GM18909 (cell line): ENCODE results near the gene PEX19.

Source experiments
- ATAC-seq: cut with Tn5 transposase; IDR thresholded peaks from one replicate; pipeline ENCODE4 v1.9.1; 2021; ENCODE audit warnings: mild to moderate bottlenecking; ENCODE audit not compliant: unreplicated experiment, poor library complexity

The PEX19 gene

DNA sequence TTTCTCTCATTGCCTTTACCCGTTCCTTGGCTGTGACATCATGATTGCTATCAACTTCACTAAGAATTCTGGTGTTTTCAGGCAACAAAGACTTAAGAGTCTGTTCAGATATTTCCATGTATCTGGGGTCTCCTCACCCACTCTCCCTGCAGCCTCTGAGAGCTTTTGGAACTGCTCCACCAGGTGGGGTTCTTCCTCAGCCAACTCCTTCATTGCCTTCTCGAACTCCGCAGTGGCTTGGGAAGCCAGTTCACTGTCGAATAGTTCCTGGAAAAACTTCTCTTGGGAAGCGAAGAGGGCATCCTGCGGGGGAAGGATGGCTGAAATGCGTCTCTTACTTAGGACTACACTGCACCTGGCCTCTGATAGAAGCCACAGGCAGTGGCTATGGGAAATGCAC lies 2.1 kb downstream of the PEX19 start:
- no peak for ATAC-seq

- ATAC-seq: no peak
Observed at GRCh38 chr1:160277987-160278386, 6.9 kb downstream of the PEX19 start.

- ATAC-seq: no peak
Observed at GRCh38 chr1:160277330-160277729, 7.6 kb downstream of the PEX19 start.

GRCh38 chr1:160271025-160271424 lies 13.9 kb downstream of the PEX19 start:
- ATAC-seq: no peak

DNA sequence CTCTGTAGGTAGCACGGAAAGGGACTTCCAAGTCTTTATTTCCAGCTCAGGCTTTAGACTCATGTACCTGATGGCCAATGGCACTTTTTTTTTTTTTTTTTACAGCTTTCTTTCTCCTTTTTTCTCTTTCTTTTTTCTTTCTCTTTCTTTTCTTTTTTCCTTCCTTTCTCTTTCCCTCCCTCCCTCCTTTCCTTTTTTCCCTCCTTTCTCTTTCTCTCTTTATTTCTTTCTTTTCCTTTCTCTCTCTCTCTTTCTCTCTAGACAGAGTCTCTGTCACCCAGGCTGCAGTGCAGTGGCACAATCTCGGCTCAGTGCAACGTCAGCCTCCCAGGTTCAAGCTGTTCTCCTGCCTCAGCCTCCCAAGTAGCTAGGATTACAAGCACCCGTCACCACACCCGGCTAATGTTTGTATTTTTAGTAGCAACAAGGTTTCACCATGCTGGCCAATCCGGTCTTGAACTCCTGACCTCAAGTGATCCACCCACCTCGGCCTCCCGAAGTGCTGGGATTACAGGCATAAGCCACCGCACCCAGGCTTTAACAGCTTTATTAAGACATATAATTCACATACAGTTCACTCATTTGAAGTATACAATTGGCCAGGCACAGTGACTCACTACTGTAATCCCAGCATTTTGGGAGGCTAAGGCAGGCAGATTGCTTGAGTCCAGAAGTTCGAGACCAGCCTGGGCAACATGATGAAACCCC lies 17.5 kb downstream of the PEX19 start:
- no peak for ATAC-seq

- no peak for ATAC-seq
Observed at GRCh38 chr1:160264795-160265307, 20.1 kb downstream of the PEX19 start.

DNA sequence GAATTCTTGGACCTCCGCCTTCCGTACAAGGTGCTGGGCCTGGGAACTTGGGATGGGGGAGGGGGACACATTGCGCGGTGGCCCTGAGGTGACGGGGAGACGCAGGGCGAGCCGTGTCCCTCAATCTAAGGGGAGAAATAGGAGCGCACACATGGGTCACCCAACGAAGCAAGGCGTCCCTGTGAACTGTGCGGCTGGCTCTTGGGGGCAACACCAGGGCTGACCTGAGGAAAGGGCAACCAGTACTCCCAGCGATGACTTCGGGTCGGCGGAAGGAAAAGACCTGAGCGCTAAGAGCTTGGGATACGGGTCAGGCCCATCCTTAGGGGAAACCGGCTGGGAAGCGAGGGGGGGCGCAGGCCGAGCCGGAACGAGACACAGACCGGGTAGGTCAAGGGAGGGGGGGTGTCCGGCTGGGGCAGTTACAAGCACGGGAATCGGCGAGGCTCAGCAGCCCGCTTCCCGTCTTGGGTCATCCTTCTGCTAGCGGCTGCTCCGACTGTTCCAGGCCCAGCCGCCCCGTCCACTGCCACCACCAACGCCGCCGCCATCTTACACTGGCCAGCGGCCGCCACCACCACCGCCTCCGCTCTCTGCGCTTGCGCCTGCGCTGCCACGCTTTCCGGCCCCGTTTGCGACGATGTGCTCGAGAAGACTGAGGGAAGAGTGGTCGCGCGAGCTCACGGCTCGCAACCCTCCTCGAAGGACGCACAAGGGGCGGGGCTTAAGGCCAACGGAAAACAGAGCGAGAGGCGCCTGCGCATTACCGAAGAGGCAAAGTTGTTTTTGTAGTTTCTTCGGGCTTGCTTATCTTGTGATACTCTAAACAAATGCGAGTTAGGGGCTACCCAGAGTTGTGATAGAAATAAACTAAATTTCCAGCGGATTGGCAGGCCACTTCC lies 22.8 kb downstream of the PEX19 start, which contains the start of gene DCAF8:
Gene DCAF8, minus strand, starts transcription at position 657 of the 902 bp plus-strand sequence. CDS start 18,541 bp downstream, outside the sequence.
- peak; percentile 86 for ATAC-seq

DNA sequence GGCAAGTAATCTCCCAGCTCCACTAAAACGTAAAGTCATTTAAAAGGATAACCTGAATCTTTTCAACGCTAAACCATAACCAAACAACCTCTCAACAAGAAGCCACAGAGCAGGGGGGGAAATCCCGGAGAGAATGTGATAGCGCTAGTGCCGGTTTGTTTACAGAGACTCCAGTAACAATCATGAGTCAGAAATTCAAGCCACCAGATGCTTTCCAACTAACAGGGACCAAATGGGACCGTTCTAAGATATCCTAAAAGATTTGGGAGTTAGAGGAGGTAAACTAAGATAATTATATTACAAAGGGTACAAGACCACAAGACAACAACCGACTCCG lies 23.4 kb downstream of the PEX19 start:
- peak; percentile 24 for ATAC-seq

DNA sequence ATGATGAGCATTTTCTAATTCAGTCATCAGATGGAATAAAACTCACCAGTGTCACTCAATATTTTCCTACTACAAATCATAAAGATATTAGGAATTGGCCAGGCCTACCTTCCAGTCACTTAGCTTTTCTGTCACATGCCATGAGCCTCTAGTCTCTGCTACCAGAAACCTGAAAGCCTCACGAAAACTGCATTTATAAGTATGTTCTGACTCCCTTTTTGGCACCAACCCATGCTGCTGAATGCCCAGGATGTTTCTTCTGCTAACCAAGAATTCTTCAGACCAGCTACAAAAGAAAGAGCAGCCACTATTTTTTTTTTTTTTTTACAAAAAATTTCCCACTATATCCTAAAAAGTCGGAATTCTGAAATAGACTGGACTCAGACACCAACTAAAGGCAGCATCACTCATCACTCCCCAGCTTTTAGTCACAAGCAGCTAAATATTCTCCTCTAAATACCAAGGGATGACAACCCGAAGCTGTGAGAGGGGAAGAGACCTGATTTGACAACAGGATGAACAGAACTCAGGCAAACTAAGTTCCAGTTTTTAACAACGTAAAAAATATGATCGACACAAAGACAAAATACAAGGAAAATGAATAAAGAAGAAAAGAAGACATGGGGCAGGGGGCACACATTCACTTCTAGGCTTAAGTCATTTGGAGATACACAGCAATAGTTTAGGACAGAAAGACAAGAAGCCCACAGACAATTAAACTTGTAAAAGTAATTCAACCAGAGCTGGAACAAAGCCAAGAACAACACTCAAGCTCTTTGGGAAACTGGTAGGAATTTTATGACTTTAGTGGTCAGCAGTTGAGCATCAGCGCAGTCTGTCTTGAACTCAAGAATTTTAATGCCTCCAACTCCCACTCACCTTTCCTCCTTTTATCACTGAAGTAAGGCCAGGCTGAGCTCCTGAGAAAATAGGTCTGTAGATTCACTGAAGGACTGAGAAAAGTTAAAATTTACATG lies 24.2 kb downstream of the PEX19 start:
- ATAC-seq: no peak

DNA sequence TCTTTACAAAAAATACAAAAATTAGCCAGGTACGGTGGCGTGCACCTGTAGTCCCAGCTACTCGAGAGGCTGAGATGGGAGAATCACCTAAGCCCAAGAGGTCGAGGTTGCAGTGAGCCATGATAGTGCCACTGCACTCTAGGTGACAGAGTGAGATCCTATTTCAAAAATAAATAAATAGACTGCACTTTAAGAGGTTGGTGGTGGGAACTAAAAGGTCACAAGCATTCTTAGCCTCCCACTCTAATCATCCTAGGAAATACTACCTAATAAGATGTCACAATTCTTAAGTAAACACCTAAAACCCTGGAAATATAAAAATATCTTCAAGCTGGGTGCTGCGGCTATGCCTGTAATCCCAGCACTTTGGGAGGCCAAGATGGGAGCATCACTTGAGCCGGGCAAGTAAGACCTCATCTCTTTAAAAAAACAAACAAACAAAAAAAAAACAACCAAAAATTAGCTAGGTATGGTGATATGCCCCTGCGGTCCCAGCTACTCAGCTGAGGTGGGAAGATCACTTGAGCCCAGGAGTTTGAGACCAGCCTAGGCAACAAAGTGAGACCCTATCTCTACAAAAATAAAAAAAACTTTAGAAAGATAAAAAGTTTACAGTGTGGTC lies 26.6 kb downstream of the PEX19 start:
- no peak for ATAC-seq

- ATAC-seq: no peak
Observed at GRCh38 chr1:160257411-160258015, 27.4 kb downstream of the PEX19 start.

DNA sequence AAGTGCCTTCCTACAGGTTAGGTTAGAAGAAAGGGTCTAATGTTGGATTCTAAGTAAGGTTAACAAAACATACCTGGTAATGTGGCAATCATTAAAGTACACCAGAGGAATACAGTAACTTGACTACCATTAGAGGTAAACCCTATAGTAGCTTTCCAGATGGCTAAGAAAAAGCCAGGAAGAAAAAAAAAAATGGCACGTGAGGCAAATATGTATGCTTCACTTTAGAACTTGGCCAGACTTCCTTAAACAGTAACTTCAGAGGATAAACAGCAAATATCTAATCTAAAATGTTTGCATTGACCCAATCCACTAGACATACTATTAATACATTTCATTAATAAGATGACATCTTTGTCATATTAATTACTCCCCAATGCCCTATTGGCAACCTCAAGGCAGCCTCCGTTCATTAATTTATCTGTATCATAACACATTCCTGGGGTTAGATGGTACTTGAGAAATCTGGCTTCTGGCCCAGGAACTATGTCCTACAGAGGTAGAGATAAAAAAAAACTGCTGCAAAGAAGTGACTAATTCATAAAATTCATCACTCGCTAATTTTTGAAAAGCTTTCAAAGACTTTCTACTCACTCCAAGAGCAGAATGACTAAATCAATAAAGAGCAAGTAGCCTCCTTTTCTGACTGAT lies 28.4 kb downstream of the PEX19 start:
- ATAC-seq: no peak

DNA sequence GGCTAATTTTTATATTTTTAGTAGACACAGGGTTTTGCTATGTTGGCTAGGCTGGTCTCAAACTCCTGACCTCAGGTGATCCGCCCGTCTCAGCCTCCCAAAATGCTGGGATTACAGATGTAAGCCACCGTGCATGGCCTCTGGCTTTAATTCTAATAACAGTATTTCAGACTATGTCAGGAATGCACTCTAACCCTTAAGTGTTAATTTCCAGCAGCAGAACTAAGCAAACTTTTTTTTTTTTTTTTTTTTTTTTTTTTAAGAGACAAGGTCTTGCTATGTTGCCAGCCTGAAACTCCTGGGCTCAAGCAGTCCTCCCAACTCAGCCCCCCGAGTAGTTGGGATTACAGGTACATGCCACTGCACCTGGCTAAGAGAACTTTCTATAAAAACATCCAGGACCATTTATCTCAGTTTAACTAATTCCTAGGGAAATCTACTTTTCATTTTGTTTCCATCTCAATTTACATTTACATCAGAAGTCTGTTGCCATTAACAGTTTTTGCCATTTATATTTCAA lies 29.1 kb downstream of the PEX19 start:
- no peak for ATAC-seq

GRCh38 chr1:160251687-160252526 lies 33.0 kb downstream of the PEX19 start:
- ATAC-seq: peak; percentile 80

DNA sequence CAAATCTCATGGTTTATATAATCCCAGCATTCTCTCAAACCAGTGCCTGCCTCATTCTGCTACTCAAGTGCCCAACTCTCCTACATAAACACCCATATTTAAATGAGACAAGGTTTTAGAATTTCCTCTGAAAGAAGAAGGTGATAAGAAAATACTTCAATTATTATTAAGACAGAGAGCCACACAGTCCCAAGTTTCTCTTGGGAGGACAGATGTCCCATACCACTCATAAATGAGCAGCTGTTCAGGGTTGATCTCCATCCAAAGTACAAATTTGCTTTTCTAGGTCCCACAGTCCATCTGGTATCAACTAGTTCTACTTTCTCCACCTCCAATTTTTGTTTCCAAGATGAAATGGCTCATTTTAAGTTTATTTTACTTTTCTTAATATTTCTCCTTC lies 33.9 kb downstream of the PEX19 start:
- no peak for ATAC-seq

GRCh38 chr1:160247053-160247452 lies 37.9 kb downstream of the PEX19 start:
- ATAC-seq: no peak

GRCh38 chr1:160245434-160245833 lies 39.5 kb downstream of the PEX19 start:
- no peak for ATAC-seq

DNA sequence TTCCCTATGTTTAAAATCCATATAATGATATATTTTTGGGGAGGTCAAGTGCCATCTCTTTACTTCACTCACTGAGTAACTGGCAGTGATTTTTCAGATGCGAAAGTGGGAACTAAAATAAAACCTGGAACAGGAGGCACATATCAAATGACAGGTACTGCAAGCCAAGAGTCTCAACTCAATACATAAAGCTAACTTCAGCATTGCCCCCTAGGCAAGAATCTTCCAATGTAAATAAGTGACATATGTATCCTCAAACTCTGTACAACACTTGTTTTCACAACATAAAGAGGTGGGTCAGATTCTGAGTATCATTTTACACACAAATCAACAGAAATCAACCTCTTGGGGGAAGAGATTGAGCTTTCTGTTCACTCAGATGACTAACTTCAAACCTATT lies 40.7 kb downstream of the PEX19 start:
- no peak for ATAC-seq
